GM12892 (cell line): ENCODE measurements around the gene RNF187.

Experiments used
- POLR2A ChIP-seq: IDR thresholded peaks from 2 replicates; pipeline ENCODE4 v1.6.1; 2011; ENCODE audit warnings: low read depth, low read length, control low read depth
- POLR2AphosphoS5 ChIP-seq: IDR thresholded peaks from 2 replicates; pipeline ENCODE4 v1.6.1; 2011; ENCODE audit warnings: low read depth, low read length, control low read depth
- TAF1 ChIP-seq: IDR thresholded peaks from 2 replicates; pipeline ENCODE4 v1.6.1; 2011; ENCODE audit warnings: low read depth, mild to moderate bottlenecking, control low read depth, low read length, borderline replicate concordance

DNA sequence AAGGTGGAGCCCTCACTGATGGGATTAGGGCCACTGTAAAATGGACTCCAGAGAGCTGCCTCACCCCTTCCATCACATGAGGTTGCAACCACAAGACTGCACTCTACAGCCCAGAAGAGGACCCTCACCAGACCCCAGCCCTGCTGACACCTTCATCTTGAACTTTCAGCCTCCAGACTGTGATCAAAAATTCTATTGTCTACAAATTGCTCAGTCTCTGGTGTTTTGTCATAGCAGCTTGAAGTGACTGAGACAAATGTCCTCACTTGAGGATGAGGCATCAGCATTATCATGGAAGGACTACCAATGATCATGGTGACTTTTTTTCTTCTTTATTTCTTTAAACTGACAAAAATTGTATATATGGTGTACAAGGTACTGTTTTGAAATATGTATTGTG is 43.8 kb upstream of the RNF187 start:
- TF ChIP-seq POLR2A (no peak), POLR2AphosphoS5 (no peak), TAF1 (no peak)
